HFFc6 (cell line): ENCODE measurements around the gene BLACAT1. TPM values are rescaled to one million over a fixed set of nuclear protein-coding genes. Genes with fewer than 3 reads are reported as not detected.
"Not testable (repeated sequence)": the region's sequence is repeated elsewhere in the genome, so short reads cannot be mapped to it uniquely, and the experiment has no call there.

Source experiments
- DNase-seq: peaks from one replicate; pipeline ENCODE4 v3.0.0-alpha.2; 2018
- H3K27ac Mint-ChIP-seq: 2 replicates; pipeline ENCODE4 v1.8.0; 2020; ENCODE audit warnings: mild to moderate bottlenecking, mixed read lengths
- H3K27me3 Mint-ChIP-seq: 2 replicates; pipeline ENCODE4 v1.8.0; 2021; ENCODE audit warnings: mild to moderate bottlenecking, moderate library complexity, mixed read lengths; ENCODE audit not compliant: insufficient read depth
- H3K36me3 Mint-ChIP-seq: 2 replicates; pipeline ENCODE4 v1.8.0; 2021; ENCODE audit warnings: low read depth, mixed read lengths
- H3K4me1 Mint-ChIP-seq: 2 replicates; pipeline ENCODE4 v1.8.0; 2020; ENCODE audit warnings: low read depth, mixed read lengths
- H3K4me3 Mint-ChIP-seq: 2 replicates; pipeline ENCODE4 v1.8.0; 2020; ENCODE audit warnings: mild to moderate bottlenecking, moderate library complexity, mixed read lengths
- H3K9me3 Mint-ChIP-seq: 2 replicates; pipeline ENCODE4 v1.8.0; 2020; ENCODE audit warnings: mild to moderate bottlenecking, mixed read lengths
- CTCF ChIP-seq: fragments of 200-600 bp; sonication (generic); IDR thresholded peaks from 2 replicates; pipeline ENCODE4 v1.5.0; 2021; ENCODE audit warnings: antibody characterized with exemption, mild to moderate bottlenecking
- total RNA-seq, 6 experiments: library from RNA; stranded (reverse); fragmentation: NEBNext Ultra II Directional; extraction: Animal tissue kit (Norgen Biotek cat#: 25700); gene quantifications; 2 replicates in 1 of 6; 3 replicates in 5 of 6; pipeline ENCODE4 v1.2.3, GENCODE V29; 2021

BLACAT1 gene
- total RNA-seq, 6 experiments from 2014 or later: not detected

GRCh38 chr1:205435578-205436573 lies 20.0 kb downstream of the BLACAT1 start:
- H3K9me3 Mint-ChIP-seq: no peaks in the 10 kb centered on the region
- no peak for DNase-seq
- no peak for TF ChIP-seq CTCF
- peaks cover 56% of the 10 kb centered on the region for H3K27me3 Mint-ChIP-seq
- no peak overlapping the region for H3K4me3 Mint-ChIP-seq
- H3K27ac Mint-ChIP-seq: no peak overlapping the region
- no peaks in the 10 kb centered on the region for H3K36me3 Mint-ChIP-seq
- H3K4me1 Mint-ChIP-seq: peaks cover 4% of the 10 kb centered on the region; the same call in 1 of the 2 replicates

GRCh38 chr1:205434738-205435137 lies 21.1 kb downstream of the BLACAT1 start:
- no peak overlapping the region for H3K27ac Mint-ChIP-seq
- TF ChIP-seq CTCF: no peak
- DNase-seq: no peak
- H3K36me3 Mint-ChIP-seq: no peaks in the 10 kb centered on the region
- H3K4me1 Mint-ChIP-seq: no peaks in the 10 kb centered on the region
- H3K27me3 Mint-ChIP-seq: peaks cover 50% of the 10 kb centered on the region
- H3K4me3 Mint-ChIP-seq: no peak overlapping the region
- no peaks in the 10 kb centered on the region for H3K9me3 Mint-ChIP-seq

GRCh38 chr1:205432692-205433091 lies 23.2 kb downstream of the BLACAT1 start:
- H3K36me3 Mint-ChIP-seq, H3K9me3 Mint-ChIP-seq, H3K4me1 Mint-ChIP-seq, H3K27ac Mint-ChIP-seq, H3K4me3 Mint-ChIP-seq, DNase-seq: not testable (repeated sequence)
- H3K27me3 Mint-ChIP-seq: peaks cover 55% of the 10 kb centered on the region

GRCh38 chr1:205432116-205432515 lies 23.7 kb downstream of the BLACAT1 start:
- Mint-ChIP-seq H3K4me3 (no peak overlapping the region), H3K36me3 (no peaks in the 10 kb centered on the region), H3K9me3 (no peaks in the 10 kb centered on the region), H3K27me3 (peaks cover 58% of the 10 kb centered on the region), H3K27ac (no peak overlapping the region), H3K4me1 (no peaks in the 10 kb centered on the region)
- no peak for DNase-seq
- TF ChIP-seq CTCF: no peak

GRCh38 chr1:205430696-205431305 lies 25.0 kb downstream of the BLACAT1 start:
- Mint-ChIP-seq H3K27me3 (peaks cover 62% of the 10 kb centered on the region), H3K4me1 (no peaks in the 10 kb centered on the region), H3K27ac (no peak overlapping the region), H3K9me3 (no peaks in the 10 kb centered on the region), H3K36me3 (no peaks in the 10 kb centered on the region), H3K4me3 (peak overlapping the region; percentile 61; the same call in 1 of the 2 replicates)
- TF ChIP-seq CTCF: peak; percentile 76
- DNase-seq: no peak
